K562 (cell line): ENCODE data around the gene PLEKHM1. TPM values are rescaled to one million over a fixed set of nuclear protein-coding genes. Genes with fewer than 3 reads are reported as not detected.
A peak's percentile ranks its signal among the peaks of the same experiment; 100 is the strongest.

Experiments used
- ATAC-seq: fragments of 200-7000 bp; cut with Tn5 transposase; 3 replicates; pipeline ENCODE4 v1.9.1; 2020; ENCODE audit warnings: moderate library complexity
- BruUV-seq: library from RNA; stranded (reverse); fragments of 400-500 nt; replicated peaks from 2 replicates; lab custom pipeline; 2021; lab: Mats Ljungman, UMichigan
- CTCF ChIA-PET: fragments of 300-600 bp; formaldehyde crosslinking; extraction: SDS; loops from one replicate; lab custom pipeline; 2021; ENCODE audit warnings: low intra/inter-chr PET ratio; lab: Yijun Ruan, JAX
- POLR2A ChIA-PET: fragments of 300-600, 350-650 bp; sonication (Branson Sonifier 250); formaldehyde crosslinking; extraction: SDS; loops from one replicate; lab custom pipeline; 2021; ENCODE audit warnings: antibody characterized with exemption, inconsistent platforms; lab: Yijun Ruan, JAX
- DNase-seq, 4 experiments: peaks; one replicate each; pipeline versions ENCODE4 v3.0.0 to v3.0.0-alpha.2; 2011 to 2018; ENCODE audit warnings: low spot score in 3 of 4, mixed read lengths in 3 of 4; ENCODE audit errors: extremely low read depth in 1 of 4
- FAIRE-seq: peaks from 2 replicates; lab custom pipeline; 2011; peaks lifted over from hg19 to GRCh38; lab: Jason Lieb, UNC
- H2AFZ ChIP-seq: 2 replicates; pipeline ENCODE4 v1.6.0; 2011; ENCODE audit warnings: low read depth, low read length, control low read depth, inconsistent platforms
- H3K27ac ChIP-seq: fragments of 200-600 bp; 3 replicates; pipeline ENCODE4 v1.8.0; 2011; ENCODE audit warnings: low read depth, mild to moderate bottlenecking, control low read depth, inconsistent platforms, low read length, moderate library complexity, mixed read lengths; ENCODE audit errors: extremely low read depth
- H3K27me3 ChIP-seq, 2 experiments: fragments of 300-600 bp in 1 of 2; 2 replicates in 1 of 2; 3 replicates in 1 of 2; pipeline versions ENCODE4 v1.6.0 to v1.8.0; 2011; ENCODE audit warnings: inconsistent platforms in 2 of 2, low read length in 2 of 2, mild to moderate bottlenecking in 1 of 2, mixed read lengths in 1 of 2, moderate library complexity in 1 of 2; ENCODE audit not compliant: control insufficient read depth in 2 of 2, insufficient read depth in 2 of 2
- H3K36me3 ChIP-seq: fragments of 300-600 bp; 3 replicates; pipeline ENCODE4 v1.8.0; 2011; ENCODE audit warnings: mild to moderate bottlenecking, low read length, inconsistent platforms; ENCODE audit not compliant: control insufficient read depth, insufficient read depth
- H3K4me1 ChIP-seq, 2 experiments: fragments of 200-600 bp in 1 of 2; replicated peaks in 1 of 2; 2 replicates in 1 of 2; 3 replicates in 1 of 2; pipeline versions ENCODE4 v1.5.1 to v1.8.0; 2011; ENCODE audit warnings: inconsistent platforms in 2 of 2, low read length in 2 of 2, mild to moderate bottlenecking in 1 of 2, mixed read lengths in 1 of 2, moderate library complexity in 1 of 2; ENCODE audit not compliant: control insufficient read depth in 2 of 2, insufficient read depth in 2 of 2
- H3K4me2 ChIP-seq: 2 replicates; pipeline ENCODE4 v1.6.1; 2011; ENCODE audit warnings: low read length, control low read depth, inconsistent platforms, mixed read lengths; ENCODE audit not compliant: insufficient read depth
- H3K4me3 ChIP-seq: fragments of 200-600 bp; sonication (generic), shearing (Covaris generic); 2 replicates; pipeline ENCODE4 v1.5.1; 2016; ENCODE audit warnings: control low read depth, inconsistent platforms
- H3K79me2 ChIP-seq: fragments of 200-600 bp; 3 replicates; pipeline ENCODE4 v1.8.0; 2011; ENCODE audit warnings: low read length, inconsistent platforms; ENCODE audit not compliant: control insufficient read depth, insufficient read depth
- H3K9ac ChIP-seq, 2 experiments: 2 replicates each; pipeline versions ENCODE4 v1.6.0 to v1.6.1; 2011; ENCODE audit warnings: low read depth in 2 of 2, low read length in 2 of 2, control low read depth in 1 of 2, inconsistent platforms in 1 of 2, mild to moderate bottlenecking in 1 of 2, mixed read lengths in 1 of 2; ENCODE audit not compliant: insufficient read depth in 1 of 2
- H3K9me1 ChIP-seq: one replicate; pipeline ENCODE4 v1.6.0; 2011; ENCODE audit warnings: inconsistent platforms, mild to moderate bottlenecking, low read length, moderate library complexity; ENCODE audit not compliant: control insufficient read depth, insufficient read depth
- H3K9me3 ChIP-seq: replicated peaks from 2 replicates; pipeline ENCODE4 v1.5.1; 2011; ENCODE audit warnings: low read depth, low read length, inconsistent platforms; ENCODE audit not compliant: control insufficient read depth, insufficient read depth
- H4K20me1 ChIP-seq: replicated peaks from 2 replicates; pipeline ENCODE4 v1.6.1; 2011; ENCODE audit warnings: low read length, inconsistent platforms, mixed read lengths; ENCODE audit not compliant: control insufficient read depth, insufficient read depth
- COPS2 ChIP-seq: fragments of 450-650 bp; conservative IDR thresholded peaks from 2 replicates; pipeline ENCODE4 v1.6.1; 2016; ENCODE audit warnings: mild to moderate bottlenecking, moderate library complexity
- GABPB2 ChIP-seq: fragments of 250-450 bp; sonication (Bioruptor Pico); conservative IDR thresholded peaks from 2 replicates; pipeline ENCODE4 v1.5.1; 2021; ENCODE audit warnings: mild to moderate bottlenecking
- NUFIP1 ChIP-seq: fragments of 450-650 bp; IDR thresholded peaks from 2 replicates; pipeline ENCODE4 v1.6.1; 2018; ENCODE audit not compliant: partially characterized antibody
- POLR2B ChIP-seq: fragments of 450-650 bp; IDR thresholded peaks from 2 replicates; pipeline ENCODE4 v1.6.1; 2018; ENCODE audit warnings: low read depth; ENCODE audit not compliant: partially characterized antibody
- RBM34 ChIP-seq: fragments of 200-400 bp; formaldehyde crosslinking; IDR thresholded peaks from 2 replicates; pipeline ENCODE4 v1.6.1; 2018; ENCODE audit warnings: low read length, borderline replicate concordance; ENCODE audit not compliant: insufficient read depth
- SREBF2 ChIP-seq: sonication (generic); formaldehyde crosslinking; IDR thresholded peaks from 2 replicates; pipeline ENCODE4 v1.4.0; 2020; ENCODE audit warnings: mild to moderate bottlenecking, missing genetic modification reagents
- STAT5B ChIP-seq: fragments of 250-450 bp; sonication (Bioruptor Pico); IDR thresholded peaks from 2 replicates; pipeline ENCODE4 v1.8.0; 2021; ENCODE audit warnings: mild to moderate bottlenecking, inconsistent platforms
- TARDBP ChIP-seq: fragments of 450-650 bp; IDR thresholded peaks from 2 replicates; pipeline ENCODE4 v1.6.1; 2016
- TEAD4 ChIP-seq, 2 experiments: sonication (generic) in 1 of 2; formaldehyde crosslinking in 1 of 2; IDR thresholded peaks; 2 replicates each; pipeline versions ENCODE4 v1.6.1 to v1.8.0; 2012 to 2022; ENCODE audit warnings: borderline replicate concordance in 1 of 2, inconsistent platforms in 1 of 2, low read length in 1 of 2, mild to moderate bottlenecking in 1 of 2, missing genetic modification reagents in 1 of 2
- ZNF121 ChIP-seq: sonication (generic); formaldehyde crosslinking; conservative IDR thresholded peaks from 2 replicates; pipeline ENCODE4 v1.8.0; 2022; ENCODE audit warnings: missing genetic modification reagents
- ZNF354B ChIP-seq: fragments of 250-450 bp; sonication (Bioruptor Pico); IDR thresholded peaks from 2 replicates; pipeline ENCODE4 v1.4.0; 2020
- ZNF445 ChIP-seq: fragments of 250-450 bp; sonication (Bioruptor Pico); IDR thresholded peaks from 2 replicates; pipeline ENCODE4 v1.4.0; 2020; ENCODE audit warnings: low read depth, mild to moderate bottlenecking, moderate library complexity
- WGBS: fragments of 100-300 bp; shearing (Covaris generic); methylation state at CpG from one replicate; pipeline ENCODE4 v1.1.6; 2016; ENCODE audit warnings: low coverage, mixed read lengths; ENCODE audit not compliant: insufficient coverage; ENCODE audit errors: missing lambda C conversion rate; 5-methylcytosine and 5-hydroxymethylcytosine counted together
- in situ Hi-C: fragments of 300-500 bp; cut with MboI; formaldehyde crosslinking; loops from 4 replicates; pipeline ENCODE4 v1.15.0; 2018; ENCODE audit warnings: inconsistent platforms, mixed read lengths
- intact Hi-C: fragments of 100-400 bp; cut with micrococcal nuclease; formaldehyde crosslinking; loops from 2 replicates; pipeline ENCODE4 v1.14.2; 2022
- polyA plus RNA-seq, 8 experiments: library from polyadenylated mRNA; depleted of rRNA in 4 of 8; stranded (reverse) in 5 of 8; unstranded in 3 of 8; fragments of >200 nt; fragmentation: Nextera tagmentation in 2 of 8; fragmentation: Illumina TruSeq in 1 of 8; extraction: Ambion mirVana in 2 of 8; extraction: Trizol in 1 of 8; gene quantifications; 2 replicates each; pipeline versions ENCODE4 v1.2.1 to v1.2.3, GENCODE V29; 2011 to 2014; ENCODE audit warnings: inconsistent platforms in 1 of 8, missing spikeins in 1 of 8
- total RNA-seq, 7 experiments: library from RNA; depleted of rRNA in 6 of 7; stranded (reverse); fragments of >200 nt in 6 of 7; fragmentation: Illumina TruSeq in 2 of 7; extraction: Trizol in 2 of 7; gene quantifications; 2 replicates each; pipeline versions ENCODE4 v1.2.1 to v1.2.3, GENCODE V29; 2011 to 2021; ENCODE audit warnings: low replicate concordance in 1 of 7
- TF ChIP-seq, protein P1 (sequence below): fragments of 450-650 bp; IDR thresholded peaks from 2 replicates; pipeline ENCODE4 v1.6.1; 2017; ENCODE audit warnings: antibody characterized with exemption, mild to moderate bottlenecking
- TF ChIP-seq, protein P2 (sequence below): sonication (generic); formaldehyde crosslinking; IDR thresholded peaks from 2 replicates; pipeline ENCODE4 v1.8.0; 2022; ENCODE audit warnings: mild to moderate bottlenecking, missing genetic modification reagents
- TF ChIP-seq, protein P3 (sequence below): IDR thresholded peaks from 2 replicates; pipeline ENCODE4 v1.6.1; 2011; ENCODE audit not compliant: insufficient read length; ENCODE audit errors: extremely low read depth
- TF ChIP-seq, protein P4 (sequence below): IDR thresholded peaks from 3 replicates; pipeline ENCODE4 v1.6.1; 2011; ENCODE audit warnings: borderline replicate concordance, mild to moderate bottlenecking; ENCODE audit not compliant: insufficient read length, insufficient read depth

PLEKHM1 gene
- total and polyA plus RNA-seq, 9 of the 15 experiments (the other 6 are each of a cell fraction or from before 2014, with no cell fraction given), result 0.13 to 23.3 (median 5.7) TPM

DNA sequence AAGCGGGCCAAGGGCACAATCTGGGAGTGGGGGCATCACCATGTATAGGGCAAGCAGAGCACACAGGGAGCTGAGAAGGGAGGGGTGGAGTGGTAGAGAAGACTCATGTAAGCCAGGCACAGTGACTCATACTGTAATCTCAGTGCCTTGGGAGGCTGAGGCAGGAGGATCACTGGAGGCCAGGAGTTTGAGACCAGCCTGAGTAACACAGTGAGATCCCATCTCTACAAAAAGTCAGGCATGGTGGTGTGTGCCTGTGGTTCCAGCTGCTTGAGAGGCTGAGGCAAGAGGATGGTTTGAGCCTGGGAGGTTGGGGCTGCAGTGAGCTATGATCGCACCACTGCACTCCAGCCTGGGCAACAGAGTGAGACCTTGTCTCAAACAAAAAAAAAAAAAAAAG, 98.6 kb downstream of the PLEKHM1 start:
- Histone ChIP-seq H3K4me2 (no peak overlapping the region), H3K4me1 (peaks cover 14 to 31% of the 10 kb centered on the region in 2 experiments; a peak in 4 of 5 replicates), H3K27ac (no peak overlapping the region), H3K36me3 (no peaks in the 10 kb centered on the region), H3K9me3 (no peaks in the 10 kb centered on the region), H3K9me1 (no peaks in the 10 kb centered on the region), H3K9ac (no peak overlapping the region), H3K27me3 (peaks cover 0 to 11% of the 10 kb centered on the region in 2 experiments; a peak in 3 of 5 replicates), H3K4me3 (no peak overlapping the region), H4K20me1 (no peaks in the 10 kb centered on the region; the same call in none of the 2 replicates), H2AFZ (no peak overlapping the region), H3K79me2 (no peaks in the 10 kb centered on the region)
- intact Hi-C loops (loop anchor here (10.0 kb wide), 1 partner anchor 463 kb away; no protein-coding TSS in a partner anchor), in situ Hi-C loops (no loop called here)
- BruUV-seq, result no TSS peak
- DNase-seq (no peak), FAIRE-seq (no peak), ATAC-seq (no peak)
- CTCF ChIA-PET, result no interaction called here
- WGBS, result 45% methylated on average over 2 of the region's 2 CpGs
- POLR2A ChIA-PET, result interaction anchor here (0.7 to 0.8 kb wide), 2 partner anchors 115 to 117 kb away, joined by 4 to 5 read pairs; no protein-coding TSS in a partner anchor
- TF ChIP-seq ZNF121, result peak; percentile 56; the same call in 1 of the 2 replicates
- TF ChIP-seq RBM34, result no peak
- no peak for TF ChIP-seq COPS2
- TF ChIP-seq NUFIP1, result no peak
- TF ChIP-seq, protein P1, sequence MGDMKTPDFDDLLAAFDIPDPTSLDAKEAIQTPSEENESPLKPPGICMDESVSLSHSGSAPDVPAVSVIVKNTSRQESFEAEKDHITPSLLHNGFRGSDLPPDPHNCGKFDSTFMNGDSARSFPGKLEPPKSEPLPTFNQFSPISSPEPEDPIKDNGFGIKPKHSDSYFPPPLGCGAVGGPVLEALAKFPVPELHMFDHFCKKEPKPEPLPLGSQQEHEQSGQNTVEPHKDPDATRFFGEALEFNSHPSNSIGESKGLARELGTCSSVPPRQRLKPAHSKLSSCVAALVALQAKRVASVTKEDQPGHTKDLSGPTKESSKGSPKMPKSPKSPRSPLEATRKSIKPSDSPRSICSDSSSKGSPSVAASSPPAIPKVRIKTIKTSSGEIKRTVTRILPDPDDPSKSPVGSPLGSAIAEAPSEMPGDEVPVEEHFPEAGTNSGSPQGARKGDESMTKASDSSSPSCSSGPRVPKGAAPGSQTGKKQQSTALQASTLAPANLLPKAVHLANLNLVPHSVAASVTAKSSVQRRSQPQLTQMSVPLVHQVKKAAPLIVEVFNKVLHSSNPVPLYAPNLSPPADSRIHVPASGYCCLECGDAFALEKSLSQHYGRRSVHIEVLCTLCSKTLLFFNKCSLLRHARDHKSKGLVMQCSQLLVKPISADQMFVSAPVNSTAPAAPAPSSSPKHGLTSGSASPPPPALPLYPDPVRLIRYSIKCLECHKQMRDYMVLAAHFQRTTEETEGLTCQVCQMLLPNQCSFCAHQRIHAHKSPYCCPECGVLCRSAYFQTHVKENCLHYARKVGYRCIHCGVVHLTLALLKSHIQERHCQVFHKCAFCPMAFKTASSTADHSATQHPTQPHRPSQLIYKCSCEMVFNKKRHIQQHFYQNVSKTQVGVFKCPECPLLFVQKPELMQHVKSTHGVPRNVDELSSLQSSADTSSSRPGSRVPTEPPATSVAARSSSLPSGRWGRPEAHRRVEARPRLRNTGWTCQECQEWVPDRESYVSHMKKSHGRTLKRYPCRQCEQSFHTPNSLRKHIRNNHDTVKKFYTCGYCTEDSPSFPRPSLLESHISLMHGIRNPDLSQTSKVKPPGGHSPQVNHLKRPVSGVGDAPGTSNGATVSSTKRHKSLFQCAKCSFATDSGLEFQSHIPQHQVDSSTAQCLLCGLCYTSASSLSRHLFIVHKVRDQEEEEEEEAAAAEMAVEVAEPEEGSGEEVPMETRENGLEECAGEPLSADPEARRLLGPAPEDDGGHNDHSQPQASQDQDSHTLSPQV, result no peak
- TF ChIP-seq, protein P2, sequence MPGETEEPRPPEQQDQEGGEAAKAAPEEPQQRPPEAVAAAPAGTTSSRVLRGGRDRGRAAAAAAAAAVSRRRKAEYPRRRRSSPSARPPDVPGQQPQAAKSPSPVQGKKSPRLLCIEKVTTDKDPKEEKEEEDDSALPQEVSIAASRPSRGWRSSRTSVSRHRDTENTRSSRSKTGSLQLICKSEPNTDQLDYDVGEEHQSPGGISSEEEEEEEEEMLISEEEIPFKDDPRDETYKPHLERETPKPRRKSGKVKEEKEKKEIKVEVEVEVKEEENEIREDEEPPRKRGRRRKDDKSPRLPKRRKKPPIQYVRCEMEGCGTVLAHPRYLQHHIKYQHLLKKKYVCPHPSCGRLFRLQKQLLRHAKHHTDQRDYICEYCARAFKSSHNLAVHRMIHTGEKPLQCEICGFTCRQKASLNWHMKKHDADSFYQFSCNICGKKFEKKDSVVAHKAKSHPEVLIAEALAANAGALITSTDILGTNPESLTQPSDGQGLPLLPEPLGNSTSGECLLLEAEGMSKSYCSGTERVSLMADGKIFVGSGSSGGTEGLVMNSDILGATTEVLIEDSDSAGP (CRISPR knock-in tag), result no peak
- TF ChIP-seq POLR2B, result no peak
- no peak for TF ChIP-seq ZNF354B (CRISPR knock-in tag)
- TF ChIP-seq, protein P3, sequence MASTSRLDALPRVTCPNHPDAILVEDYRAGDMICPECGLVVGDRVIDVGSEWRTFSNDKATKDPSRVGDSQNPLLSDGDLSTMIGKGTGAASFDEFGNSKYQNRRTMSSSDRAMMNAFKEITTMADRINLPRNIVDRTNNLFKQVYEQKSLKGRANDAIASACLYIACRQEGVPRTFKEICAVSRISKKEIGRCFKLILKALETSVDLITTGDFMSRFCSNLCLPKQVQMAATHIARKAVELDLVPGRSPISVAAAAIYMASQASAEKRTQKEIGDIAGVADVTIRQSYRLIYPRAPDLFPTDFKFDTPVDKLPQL, result no peak
- no peak for TF ChIP-seq SREBF2 (CRISPR knock-in tag)
- no peak for TF ChIP-seq ZNF445 (CRISPR knock-in tag)
- TF ChIP-seq GABPB2 (CRISPR knock-in tag), result no peak
- TF ChIP-seq STAT5B (CRISPR knock-in tag), result no peak
- no peak for TF ChIP-seq TEAD4 (IDR thresholded peaks at IDR 0.05; ENCODE audit: low read length)
- TF ChIP-seq TEAD4 (CRISPR knock-in tag; IDR thresholded peaks at IDR 0.05; ENCODE audit: borderline replicate concordance), result no peak
- TF ChIP-seq, protein P4, sequence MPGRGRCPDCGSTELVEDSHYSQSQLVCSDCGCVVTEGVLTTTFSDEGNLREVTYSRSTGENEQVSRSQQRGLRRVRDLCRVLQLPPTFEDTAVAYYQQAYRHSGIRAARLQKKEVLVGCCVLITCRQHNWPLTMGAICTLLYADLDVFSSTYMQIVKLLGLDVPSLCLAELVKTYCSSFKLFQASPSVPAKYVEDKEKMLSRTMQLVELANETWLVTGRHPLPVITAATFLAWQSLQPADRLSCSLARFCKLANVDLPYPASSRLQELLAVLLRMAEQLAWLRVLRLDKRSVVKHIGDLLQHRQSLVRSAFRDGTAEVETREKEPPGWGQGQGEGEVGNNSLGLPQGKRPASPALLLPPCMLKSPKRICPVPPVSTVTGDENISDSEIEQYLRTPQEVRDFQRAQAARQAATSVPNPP, result no peak
- TF ChIP-seq TARDBP, result no peak
